C4-2B (cell line): ENCODE measurements around the gene NFS1.

Experiments used
- ZFX ChIP-seq: fragments of 450-650 bp; IDR thresholded peaks from 2 replicates; pipeline ENCODE4 v1.6.1; 2017
- TF ChIP-seq, protein P1 (sequence below): fragments of 450-650 bp; conservative IDR thresholded peaks from 2 replicates; pipeline ENCODE4 v1.5.1; 2017; ENCODE audit warnings: mild to moderate bottlenecking

DNA sequence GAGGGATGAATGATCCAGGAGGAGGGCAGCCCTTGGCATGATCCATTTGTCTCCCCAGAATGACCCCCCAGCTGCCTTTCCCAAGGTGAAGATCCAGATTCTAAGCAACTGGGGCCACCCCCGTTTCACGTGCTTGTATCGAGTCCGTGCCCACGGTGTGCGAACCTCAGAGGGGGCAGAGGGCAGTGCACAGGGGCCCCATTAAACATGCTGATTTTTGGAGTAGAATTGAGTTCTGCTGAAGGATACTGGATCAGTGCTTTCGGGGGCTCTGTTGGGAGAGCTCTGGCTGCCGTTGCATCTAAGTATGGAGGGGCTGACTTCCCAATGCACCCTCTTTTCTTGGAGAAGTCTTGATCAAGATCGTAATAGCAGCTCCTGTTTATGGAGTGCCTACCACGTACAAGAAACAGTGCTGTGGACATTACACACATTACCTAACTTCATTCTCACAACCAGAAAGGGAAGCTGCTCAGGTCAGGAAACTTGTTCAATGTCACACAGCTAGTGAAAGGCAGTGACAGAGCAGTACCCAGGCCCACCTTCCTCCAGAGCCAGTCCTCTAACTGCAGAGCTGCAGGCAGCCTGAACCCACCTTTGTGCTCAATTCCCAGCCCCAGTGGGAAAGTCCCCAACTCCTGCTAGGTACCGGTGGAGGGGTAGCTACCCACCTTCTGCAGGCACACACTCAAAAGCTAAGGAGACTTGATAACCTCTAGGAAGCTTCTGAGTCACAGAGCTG is 78.2 kb downstream of the NFS1 start:
- TF ChIP-seq, protein P1, sequence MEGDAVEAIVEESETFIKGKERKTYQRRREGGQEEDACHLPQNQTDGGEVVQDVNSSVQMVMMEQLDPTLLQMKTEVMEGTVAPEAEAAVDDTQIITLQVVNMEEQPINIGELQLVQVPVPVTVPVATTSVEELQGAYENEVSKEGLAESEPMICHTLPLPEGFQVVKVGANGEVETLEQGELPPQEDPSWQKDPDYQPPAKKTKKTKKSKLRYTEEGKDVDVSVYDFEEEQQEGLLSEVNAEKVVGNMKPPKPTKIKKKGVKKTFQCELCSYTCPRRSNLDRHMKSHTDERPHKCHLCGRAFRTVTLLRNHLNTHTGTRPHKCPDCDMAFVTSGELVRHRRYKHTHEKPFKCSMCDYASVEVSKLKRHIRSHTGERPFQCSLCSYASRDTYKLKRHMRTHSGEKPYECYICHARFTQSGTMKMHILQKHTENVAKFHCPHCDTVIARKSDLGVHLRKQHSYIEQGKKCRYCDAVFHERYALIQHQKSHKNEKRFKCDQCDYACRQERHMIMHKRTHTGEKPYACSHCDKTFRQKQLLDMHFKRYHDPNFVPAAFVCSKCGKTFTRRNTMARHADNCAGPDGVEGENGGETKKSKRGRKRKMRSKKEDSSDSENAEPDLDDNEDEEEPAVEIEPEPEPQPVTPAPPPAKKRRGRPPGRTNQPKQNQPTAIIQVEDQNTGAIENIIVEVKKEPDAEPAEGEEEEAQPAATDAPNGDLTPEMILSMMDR = no peak
- no peak for TF ChIP-seq ZFX
